ENCODE results near the gene PAPOLB.

Gene PAPOLB

DNA sequence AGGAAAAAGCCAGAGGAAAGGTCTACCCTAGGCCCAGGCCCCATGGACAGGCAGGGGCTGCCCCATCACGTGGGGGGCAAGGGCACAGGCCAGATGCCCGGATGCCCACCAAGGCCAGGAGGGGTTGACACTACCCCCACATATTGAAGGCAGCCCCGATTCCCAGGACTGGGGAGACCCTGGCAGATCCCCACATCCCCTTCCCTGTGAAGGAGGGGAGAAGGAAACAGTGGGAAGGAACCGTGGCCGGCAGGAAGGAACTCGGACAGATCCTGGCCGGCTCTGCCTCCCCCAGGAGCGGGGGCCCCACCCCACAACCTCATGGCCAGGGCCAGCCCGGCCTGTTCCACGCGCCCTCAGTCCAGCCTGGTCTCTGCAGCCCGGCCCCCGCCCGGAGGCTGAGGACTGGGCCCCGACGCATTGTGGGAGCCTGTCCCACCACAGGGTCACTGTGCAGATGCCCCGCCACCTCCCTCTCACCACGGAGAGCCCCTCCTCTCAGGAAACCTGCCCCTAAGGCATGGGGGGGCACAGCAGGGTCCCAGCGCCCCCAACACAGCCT is 41.3 kb downstream of the PAPOLB start:
- no peak for DNase-seq

DNA sequence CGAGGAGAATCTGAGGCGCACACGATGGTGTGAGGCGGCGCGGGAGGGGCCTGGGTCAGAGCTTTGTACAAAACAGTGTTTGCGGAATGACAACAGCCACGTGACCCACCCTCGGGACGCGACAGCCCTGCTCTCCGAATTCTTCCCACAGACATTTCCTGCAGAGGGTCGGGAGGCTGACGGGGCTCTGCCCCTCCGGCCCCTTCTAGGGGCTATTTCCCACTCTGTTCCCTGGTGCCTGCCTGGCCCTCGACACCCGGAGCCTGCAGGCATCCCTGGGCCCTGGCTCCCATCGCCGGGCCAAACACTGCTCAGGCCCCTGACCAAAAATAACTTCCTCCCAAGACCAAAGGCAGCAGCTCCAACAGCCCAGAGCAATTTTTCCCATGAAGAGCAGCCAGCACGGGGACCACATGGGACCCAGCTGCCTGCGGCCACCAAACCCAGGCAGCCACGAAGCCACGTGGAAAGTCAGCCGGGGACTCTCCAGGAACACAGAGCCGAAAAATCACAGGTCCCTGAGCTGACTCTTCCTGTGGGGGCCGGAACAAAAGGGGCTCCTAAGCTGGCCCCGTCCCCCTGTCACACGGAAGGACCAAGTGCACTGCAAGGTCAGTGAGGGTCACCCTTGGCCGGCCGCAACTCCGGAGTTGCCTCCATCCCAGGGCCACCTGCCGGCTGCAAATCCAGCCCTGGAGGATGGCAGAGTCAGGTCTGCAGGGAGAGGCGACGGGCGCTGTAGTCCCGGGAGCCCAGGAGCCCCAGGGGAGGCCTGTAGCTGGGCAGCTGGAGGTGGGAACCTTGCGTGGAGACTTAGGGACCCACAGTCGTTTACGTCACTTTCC is 42.0 kb downstream of the PAPOLB start:
- no peak for DNase-seq

DNA sequence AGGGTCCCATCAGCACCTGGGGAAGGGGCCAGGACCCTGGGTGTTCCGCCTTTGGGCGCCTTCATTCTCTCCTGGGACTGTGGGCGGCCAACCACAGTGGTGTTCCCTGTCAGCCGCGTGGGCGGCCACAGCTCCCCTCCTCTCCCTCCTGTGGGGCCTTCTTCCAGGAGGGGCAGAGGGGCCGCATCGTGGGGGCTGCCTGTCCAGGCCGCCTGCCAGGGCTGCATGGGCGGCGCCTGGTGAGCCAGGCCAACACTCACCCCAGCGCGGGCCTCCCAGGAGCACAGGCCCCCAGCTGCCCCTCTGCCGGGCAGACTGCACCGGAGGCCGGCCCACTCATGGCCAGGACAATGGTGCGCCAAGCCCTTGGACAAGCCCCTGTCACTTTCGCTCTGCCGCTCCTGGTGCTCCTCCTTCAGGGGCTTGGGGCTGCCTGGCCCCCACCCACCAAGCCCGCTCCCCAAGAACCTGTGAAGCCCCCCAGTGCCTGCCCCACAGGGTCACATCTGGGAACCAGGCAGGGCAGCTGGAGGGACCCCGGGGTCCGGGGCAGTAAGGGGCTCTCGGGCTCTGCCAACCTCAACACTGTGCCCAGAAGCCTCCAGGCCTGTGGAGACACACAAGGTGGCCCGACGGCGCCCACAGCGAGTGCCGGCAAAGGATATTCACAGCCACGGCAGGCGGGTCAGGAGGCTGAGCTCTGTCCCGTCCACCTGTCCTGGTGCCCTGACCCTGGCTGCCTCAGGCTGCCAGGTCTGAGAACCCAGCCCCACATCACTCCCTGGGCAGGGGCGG is 43.6 kb downstream of the PAPOLB start:
- DNase-seq = no peak

GRCh38 chr7:4817178-4817901 is 44.5 kb downstream of the PAPOLB start:
- no peak for DNase-seq

GRCh38 chr7:4816419-4817080 is 45.3 kb downstream of the PAPOLB start:
- no peak for DNase-seq

- DNase-seq = no peak
These were observed 46.0 kb downstream of the PAPOLB start for GRCh38 chr7:4815609-4816418.

DNA sequence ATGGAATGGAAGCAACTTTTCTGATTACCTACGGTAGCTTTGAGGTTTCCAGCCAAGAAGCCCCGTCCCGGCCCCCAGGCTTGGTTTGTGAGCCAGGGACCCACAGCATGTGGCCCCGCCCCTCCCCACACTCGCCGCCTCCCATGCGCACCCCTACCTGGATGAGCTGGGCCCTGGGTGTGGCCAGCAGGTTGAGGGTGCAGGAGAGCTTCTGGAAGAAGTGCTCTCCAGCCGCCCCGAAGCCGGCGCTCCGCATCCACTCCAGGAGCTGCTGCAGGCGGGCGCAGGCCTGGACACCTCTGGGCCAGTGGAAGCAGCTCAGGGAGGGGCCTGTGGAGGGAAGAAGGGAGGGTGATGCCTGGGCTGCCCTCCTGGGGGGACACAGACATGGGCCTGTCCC is 46.7 kb downstream of the PAPOLB start:
- no peak for DNase-seq

- no peak for DNase-seq
These were observed 47.4 kb downstream of the PAPOLB start for GRCh38 chr7:4814433-4814832.

GRCh38 chr7:4809666-4810065 is 52.2 kb downstream of the PAPOLB start:
- no peak for DNase-seq

- DNase-seq = peak; percentile 30
These were observed 52.7 kb downstream of the PAPOLB start for GRCh38 chr7:4809091-4809591.

DNA sequence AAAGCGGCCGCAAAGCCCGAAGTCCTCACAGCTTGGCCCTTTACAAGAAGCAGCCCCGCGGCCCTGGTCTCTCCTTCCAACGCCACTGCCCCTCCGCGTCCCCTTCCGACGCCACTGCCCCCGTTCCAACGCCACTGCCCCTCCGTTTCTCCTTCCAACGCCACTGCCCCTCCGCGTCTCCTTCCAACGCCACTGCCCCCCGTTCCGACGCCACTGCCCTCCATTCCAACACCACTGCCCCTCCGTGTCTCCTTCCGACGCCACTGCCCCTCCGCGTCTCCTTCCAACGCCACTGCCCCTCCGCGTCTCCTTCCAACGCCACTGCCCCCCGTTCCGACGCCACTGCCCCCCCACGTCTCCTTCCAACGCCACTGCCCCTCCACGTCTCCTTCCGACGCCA is 53.3 kb downstream of the PAPOLB start:
- DNase-seq = no peak

- DNase-seq = no peak
These were observed 53.8 kb downstream of the PAPOLB start for GRCh38 chr7:4808026-4808425.
